ENCODE data around the gene DNAH5.

Gene DNAH5

DNA sequence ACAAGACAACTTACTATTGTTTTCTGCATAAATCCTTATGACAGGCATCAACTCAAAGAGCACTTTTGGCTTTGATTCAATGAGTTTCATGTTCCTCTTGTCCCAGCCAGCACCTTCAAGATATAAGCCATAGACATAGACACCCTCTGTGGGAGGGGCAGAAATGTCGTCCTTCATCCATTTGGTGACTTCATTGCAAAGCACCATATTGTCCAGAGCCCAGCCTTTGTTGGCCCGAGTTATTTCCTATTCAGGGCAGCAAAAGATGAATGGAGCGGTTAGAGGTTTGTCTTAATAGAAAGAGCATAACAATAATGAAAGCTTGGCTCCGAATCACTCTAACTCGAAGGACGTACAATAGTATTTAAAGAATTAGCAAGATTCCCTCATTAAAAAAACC is 243.9 kb downstream of the DNAH5 start:
- no peak for DNase-seq (ENCODE audit: low read depth in 3 of 3)

- DNase-seq (ENCODE audit: low read depth in 3 of 3), result no peak
These were observed 245.6 kb downstream of the DNAH5 start for GRCh38 chr5:13698885-13699284.

DNA sequence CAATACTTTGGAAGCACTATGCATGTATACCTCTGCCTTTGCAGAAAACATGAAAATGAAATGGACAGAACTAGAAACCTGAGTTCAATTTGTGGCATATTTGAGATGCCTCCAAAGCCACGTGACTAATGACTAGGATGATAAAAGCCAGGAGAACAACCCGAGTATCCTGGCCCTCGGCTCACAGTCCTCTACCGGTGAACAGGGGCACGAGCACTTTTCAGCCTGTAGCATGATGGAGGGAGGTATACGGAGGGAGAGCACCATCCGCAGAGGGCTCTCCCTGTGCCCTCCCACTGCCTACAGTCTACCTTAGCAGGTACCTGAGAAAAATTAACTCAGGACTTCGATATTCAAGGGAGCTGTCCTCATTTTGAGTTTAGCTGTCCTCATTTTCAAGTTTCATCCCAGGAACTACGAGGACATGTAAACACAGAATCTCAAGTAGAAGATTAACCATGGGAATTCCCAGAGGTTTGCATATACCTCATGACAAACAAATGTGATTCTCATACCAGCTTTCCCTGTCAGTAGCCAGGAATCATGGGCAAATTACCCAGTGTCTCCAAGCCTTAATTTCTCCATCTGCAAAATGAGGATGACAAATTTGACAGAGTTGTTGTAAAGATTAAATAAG is 249.3 kb downstream of the DNAH5 start:
- no peak for DNase-seq (ENCODE audit: low read depth in 3 of 3)

DNA sequence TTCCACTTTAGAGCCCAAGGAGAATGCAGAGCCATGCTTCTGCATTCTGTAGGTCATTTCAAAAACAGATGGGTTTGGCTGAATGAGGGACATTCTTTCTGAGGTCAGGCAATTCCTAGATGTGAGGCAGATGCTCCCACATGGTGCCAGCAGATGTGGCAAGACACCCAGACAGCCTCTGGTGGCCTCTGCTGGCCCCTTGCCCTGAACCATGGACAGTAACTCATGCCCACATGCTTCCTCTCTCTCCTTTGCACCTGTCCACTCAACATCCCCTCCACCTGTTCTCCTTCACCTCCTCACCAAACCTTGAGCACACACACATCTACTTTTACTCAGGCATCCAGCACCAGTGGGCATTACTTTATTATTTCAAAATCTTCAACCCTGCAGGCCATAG is 252.3 kb downstream of the DNAH5 start:
- no peak for DNase-seq (ENCODE audit: low read depth in 3 of 3)

- no peak for DNase-seq (ENCODE audit: low read depth in 3 of 3)
These were observed 268.0 kb downstream of the DNAH5 start for GRCh38 chr5:13676531-13676930.

DNA sequence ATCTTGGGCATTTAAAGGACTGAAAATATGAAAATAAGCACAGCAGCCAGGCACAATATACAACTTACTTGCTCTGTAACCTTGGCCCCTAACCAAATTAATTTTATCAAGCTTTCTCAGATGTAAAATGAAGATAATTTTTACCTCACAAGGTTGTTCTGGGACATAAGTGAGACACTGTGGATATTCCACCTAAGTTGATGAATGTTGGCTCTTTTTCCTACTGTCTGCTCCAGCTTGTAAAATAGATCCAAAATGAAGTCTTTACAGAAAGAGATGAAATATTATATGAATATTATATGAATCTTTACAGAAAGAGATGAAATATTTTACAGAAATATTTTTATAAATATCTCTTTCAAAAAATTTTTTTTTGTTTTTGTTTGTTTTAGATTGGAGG is 270.1 kb downstream of the DNAH5 start:
- no peak for DNase-seq (ENCODE audit: low read depth in 3 of 3)

DNA sequence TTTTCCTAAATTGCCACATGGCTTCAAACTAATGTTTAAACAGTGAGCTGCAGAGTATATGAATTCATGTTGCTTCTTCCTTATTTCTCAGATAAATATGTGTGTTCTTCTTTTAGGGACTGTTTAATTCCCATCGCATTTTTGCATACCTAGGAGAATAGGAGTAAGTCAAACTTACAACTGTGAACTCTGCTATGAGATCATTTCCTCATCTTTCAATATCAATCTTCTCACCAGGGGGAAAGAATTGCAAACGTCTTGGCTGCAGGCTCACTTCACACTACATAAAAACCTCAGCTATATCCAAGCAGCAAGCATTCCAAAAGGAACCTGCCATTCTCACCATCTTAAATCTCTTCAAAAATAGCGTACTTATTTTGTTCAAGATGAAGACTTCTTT is 271.0 kb downstream of the DNAH5 start:
- DNase-seq (ENCODE audit: low read depth in 3 of 3), result no peak

GRCh38 chr5:13664377-13664776 is 280.1 kb downstream of the DNAH5 start:
- no peak for DNase-seq (ENCODE audit: low read depth in 3 of 3)

DNA sequence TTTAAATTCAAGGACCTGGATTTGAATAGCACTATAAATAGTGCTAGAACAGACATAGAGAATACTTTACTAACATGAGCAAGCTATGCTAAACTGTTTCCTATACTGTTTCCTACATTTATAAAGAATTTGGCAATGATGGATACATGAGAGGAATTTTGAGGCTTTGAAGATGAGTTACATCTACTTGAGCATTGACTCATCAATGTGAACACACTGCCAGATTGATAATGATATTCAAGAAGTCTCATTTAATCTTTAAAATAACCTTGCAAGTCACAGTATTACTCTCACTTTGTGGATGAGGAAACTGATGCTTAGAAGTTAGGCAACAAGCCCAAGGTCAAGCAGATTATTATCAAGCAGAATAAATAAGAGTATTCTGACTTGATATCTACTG is 281.9 kb downstream of the DNAH5 start:
- no peak for DNase-seq (ENCODE audit: low read depth in 3 of 3)

GRCh38 chr5:13661272-13661671 is 283.2 kb downstream of the DNAH5 start:
- DNase-seq (ENCODE audit: low read depth in 3 of 3), result no peak

- no peak for DNase-seq (ENCODE audit: low read depth in 3 of 3)
These were observed 284.4 kb downstream of the DNAH5 start for GRCh38 chr5:13660072-13660471.

- DNase-seq (ENCODE audit: low read depth in 3 of 3), result no peak
These were observed 285.1 kb downstream of the DNAH5 start for GRCh38 chr5:13659391-13659790.

DNA sequence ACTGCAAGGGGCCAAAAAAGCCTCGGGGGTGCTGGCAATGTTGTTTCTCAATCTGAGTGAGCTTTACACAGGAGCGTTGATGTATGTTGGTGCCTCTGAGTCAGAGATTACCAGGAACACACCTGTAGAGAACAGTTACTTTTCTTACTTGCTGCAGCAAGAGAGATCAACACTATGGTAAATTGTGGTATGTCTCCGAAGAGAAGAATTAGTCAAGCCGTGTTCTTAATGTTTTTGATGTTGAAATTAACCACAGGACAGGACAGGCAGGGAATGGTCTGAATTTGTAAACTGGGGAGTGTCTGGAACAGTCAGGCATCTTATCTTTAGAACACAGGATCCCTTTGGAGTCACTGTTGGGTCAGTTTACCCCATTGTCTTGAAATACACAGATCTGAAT is 285.7 kb downstream of the DNAH5 start:
- no peak for DNase-seq (ENCODE audit: low read depth in 3 of 3)

DNA sequence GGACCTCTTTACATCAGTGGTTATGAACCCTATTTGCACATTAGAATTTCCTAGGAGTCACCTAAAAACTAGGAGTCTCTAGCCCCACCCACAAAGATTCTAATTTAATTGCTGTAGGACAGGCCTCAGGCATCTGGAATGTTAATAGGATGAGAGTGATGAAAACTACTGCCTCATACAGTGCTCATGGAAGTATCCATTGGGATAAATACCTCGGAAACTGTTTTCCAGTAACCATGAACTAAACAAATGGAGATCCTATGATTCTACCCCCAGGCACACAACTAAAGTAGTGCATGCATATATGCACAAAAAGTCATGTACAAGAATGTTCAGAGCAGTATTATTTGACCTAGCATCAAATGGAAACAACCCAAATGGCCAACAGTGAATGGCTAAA is 286.3 kb downstream of the DNAH5 start:
- DNase-seq (ENCODE audit: low read depth in 3 of 3), result no peak

DNA sequence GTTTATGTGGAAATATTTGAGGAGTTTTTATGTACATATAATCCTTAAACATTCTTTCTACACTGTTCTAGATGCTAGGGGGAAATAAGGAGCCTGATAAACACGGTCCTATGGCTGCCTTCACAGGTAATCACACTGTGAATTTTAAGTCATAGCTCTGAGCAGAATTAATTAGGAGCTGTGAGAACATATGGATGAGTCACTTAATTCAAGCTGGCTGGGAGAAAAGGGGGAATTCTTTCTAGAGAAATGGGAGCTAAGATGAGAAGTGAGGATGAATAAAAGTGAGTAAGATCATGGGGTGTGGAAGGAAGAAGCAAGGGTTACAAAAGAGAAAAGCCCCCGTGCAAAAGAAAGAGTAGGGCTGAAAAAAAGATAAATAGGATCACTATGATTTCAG is 290.8 kb downstream of the DNAH5 start:
- DNase-seq (ENCODE audit: low read depth in 3 of 3), result no peak

DNA sequence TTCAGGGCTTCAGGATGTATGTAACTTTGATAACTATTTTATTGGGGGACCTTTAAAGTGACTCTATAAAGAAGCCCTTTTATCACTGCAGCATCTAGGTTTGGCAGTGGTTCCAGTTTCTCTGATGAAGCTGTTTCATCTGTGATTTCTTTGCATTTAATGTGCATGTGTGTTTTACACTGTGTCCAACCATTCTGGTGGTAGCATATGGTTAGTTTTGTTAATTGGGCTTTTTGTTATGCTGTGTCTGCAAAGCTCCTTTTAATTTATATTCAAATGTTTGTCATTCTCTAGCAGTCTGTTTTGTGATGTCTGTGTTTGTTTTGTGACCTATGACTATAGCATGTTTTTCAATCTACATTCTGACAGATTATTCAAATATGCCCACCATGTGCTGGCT is 294.8 kb downstream of the DNAH5 start:
- DNase-seq (ENCODE audit: low read depth in 3 of 3), result no peak

- DNase-seq (ENCODE audit: low read depth in 3 of 3), result no peak
These were observed 295.7 kb downstream of the DNAH5 start for GRCh38 chr5:13648822-13649221.

- DNase-seq (ENCODE audit: low read depth in 3 of 3), result no peak
These were observed 300.8 kb downstream of the DNAH5 start for GRCh38 chr5:13643734-13644133.

GRCh38 chr5:13643196-13643595 is 301.3 kb downstream of the DNAH5 start:
- DNase-seq (ENCODE audit: low read depth in 3 of 3), result no peak
